Vagina (tissue), 2 donors: ENCODE results near the gene ANKS1B.
"Not testable (repeated sequence)": the region's sequence is repeated elsewhere in the genome, so short reads cannot be mapped to it uniquely, and the experiment has no call there.

Experiments
- CTCF ChIP-seq, 3 experiments: fragments of 450-650 bp in 2 of 3; fragments of 200-600 bp in 1 of 3; sonication (generic) in 1 of 3; IDR thresholded peaks; one replicate each; pipeline ENCODE4 v1.5.1; 2017 to 2019; ENCODE audit warnings: antibody characterized with exemption in 3 of 3, mild to moderate bottlenecking in 2 of 3, moderate library complexity in 2 of 3
- POLR2A ChIP-seq, 2 donors: fragments of 450-650 bp; IDR thresholded peaks; one replicate each; pipeline ENCODE4 v1.6.1; 2017; ENCODE audit warnings: antibody characterized with exemption in 2 of 2, mild to moderate bottlenecking in 2 of 2, moderate library complexity in 2 of 2
- POLR2AphosphoS5 ChIP-seq, 2 donors: sonication (generic); formaldehyde crosslinking; IDR thresholded peaks; one replicate each; pipeline ENCODE4 v1.9.0; 2017; ENCODE audit warnings: antibody characterized with exemption in 2 of 2, mild to moderate bottlenecking in 2 of 2, low read depth in 1 of 2; ENCODE audit not compliant: insufficient read depth in 1 of 2

- not testable (repeated sequence) for TF ChIP-seq CTCF (IDR thresholded peaks at IDR 0.05); POLR2AphosphoS5 (IDR thresholded peaks at IDR 0.05; ENCODE audit: insufficient read depth in 1 of 2, low read depth in 1 of 2); POLR2A (IDR thresholded peaks at IDR 0.05)
Observed at GRCh38 chr12:99720083-99720465, 264.7 kb downstream of the ANKS1B start.
